ENCODE results near the gene UBE2G1. TPM values are rescaled to one million over a fixed set of nuclear protein-coding genes. Genes with fewer than 3 reads are reported as not detected.

Gene UBE2G1
- total RNA-seq, 2 donors from 2014 or later: 26.7 to 29.3 TPM

GRCh38 chr17:4229627-4230541, 136.6 kb downstream of the UBE2G1 start:
- intact Hi-C loops (cut with DNase I): no loop called here
- peaks cover 19% of the 10 kb centered on the region for H3K4me1 ChIP-seq

DNA sequence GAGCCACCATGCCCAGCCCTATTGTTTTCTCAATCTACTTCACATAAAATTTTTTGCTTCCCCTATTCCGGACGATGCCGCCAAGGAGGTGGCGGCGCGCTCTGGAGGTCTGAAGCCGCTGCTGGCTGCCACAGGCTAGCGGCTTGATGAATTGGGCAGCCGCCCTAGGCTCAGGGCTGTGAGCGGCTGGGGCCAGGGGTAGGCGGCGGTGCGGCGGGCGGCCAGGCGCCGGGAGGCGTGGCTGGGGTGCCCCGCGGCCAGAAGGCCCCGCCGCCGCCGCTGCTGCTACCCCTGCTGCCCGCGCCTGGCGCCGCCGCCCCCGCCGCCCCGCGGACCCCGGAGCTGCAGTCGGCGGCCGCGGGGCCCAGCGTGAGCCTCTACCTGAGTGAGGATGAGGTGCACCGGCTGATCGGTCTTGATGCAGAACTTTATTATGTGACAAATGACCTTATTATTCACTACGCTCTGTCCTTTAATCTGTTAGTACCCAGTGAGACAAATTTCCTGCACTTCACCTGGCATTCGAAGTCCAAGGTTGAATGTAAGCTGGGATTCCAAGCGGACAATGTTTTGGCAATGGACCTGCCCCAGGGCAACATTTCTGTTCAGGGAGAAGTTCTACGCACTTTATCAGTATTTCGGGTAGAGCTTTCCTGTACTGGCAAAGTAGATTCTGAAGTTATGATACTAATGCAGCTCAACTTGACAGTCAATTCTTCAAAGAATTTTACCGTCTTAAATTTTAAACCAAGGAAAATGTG, 144.4 kb downstream of the UBE2G1 start:
- Histone ChIP-seq H3K27ac (no peak overlapping the region), H3K4me3 (no peak overlapping the region), H3K27me3 (no peaks in the 10 kb centered on the region), H3K36me3 (replicated peaks in 1 of 2; ENCODE audit: insufficient read depth in 1 of 2, low read depth in 2 of 2) (no peaks in the 10 kb centered on the region), H3K9me3 (no peaks in the 10 kb centered on the region), H3K4me1 (no peaks in the 10 kb centered on the region)
- ATAC-seq (peak; percentile 9), DNase-seq (peak in 1 of 4 donors; percentile 21)
- intact Hi-C loops (cut with DNase I): no loop called here
- TF ChIP-seq CTCF (IDR thresholded peaks at IDR 0.05) (no peak), POLR2A (IDR thresholded peaks at IDR 0.05) (no peak)
- WGBS, 2 donors: 67 to 84% methylated on average over 17 to 27 of the region's 47 CpGs

More at GRCh38 chr17:4229627-4230541, 136.6 kb downstream of the UBE2G1 start:
- Histone ChIP-seq H3K4me3 (no peak overlapping the region), H3K27me3 (no peaks in the 10 kb centered on the region), H3K9me3 (no peaks in the 10 kb centered on the region), H3K36me3 (replicated peaks in 1 of 2; ENCODE audit: insufficient read depth in 1 of 2, low read depth in 2 of 2) (peaks cover 3% of the 10 kb centered on the region in 2 donors), H3K27ac (peak overlapping the region; percentile 21 to 70 (median 48))
- WGBS, 2 donors: 74 to 75% methylated on average over 8 of the region's 8 CpGs
- ATAC-seq: peak; percentile 95
- TF ChIP-seq CTCF (IDR thresholded peaks at IDR 0.05) (no peak), POLR2A (IDR thresholded peaks at IDR 0.05) (no peak)
- DNase-seq: peak; percentile 21 to 67 (median 44)

GRCh38 chr17:4221163-4221562, 145.3 kb downstream of the UBE2G1 start:
- no peak for DNase-seq
- H3K4me1 ChIP-seq: no peaks in the 10 kb centered on the region
- no peak overlapping the region for H3K4me3 ChIP-seq
- TF ChIP-seq POLR2A (IDR thresholded peaks at IDR 0.05) (no peak), CTCF (IDR thresholded peaks at IDR 0.05) (no peak)
- intact Hi-C loops (cut with DNase I): no loop called here
- no peak for ATAC-seq
- H3K27me3 ChIP-seq: no peaks in the 10 kb centered on the region
- WGBS, 2 donors: 58 to 63% methylated on average over 4 of the region's 4 CpGs
- H3K27ac ChIP-seq: no peak overlapping the region
- H3K9me3 ChIP-seq: no peaks in the 10 kb centered on the region
- no peaks in the 10 kb centered on the region for H3K36me3 ChIP-seq (replicated peaks in 1 of 2; ENCODE audit: insufficient read depth in 1 of 2, low read depth in 2 of 2)

DNA sequence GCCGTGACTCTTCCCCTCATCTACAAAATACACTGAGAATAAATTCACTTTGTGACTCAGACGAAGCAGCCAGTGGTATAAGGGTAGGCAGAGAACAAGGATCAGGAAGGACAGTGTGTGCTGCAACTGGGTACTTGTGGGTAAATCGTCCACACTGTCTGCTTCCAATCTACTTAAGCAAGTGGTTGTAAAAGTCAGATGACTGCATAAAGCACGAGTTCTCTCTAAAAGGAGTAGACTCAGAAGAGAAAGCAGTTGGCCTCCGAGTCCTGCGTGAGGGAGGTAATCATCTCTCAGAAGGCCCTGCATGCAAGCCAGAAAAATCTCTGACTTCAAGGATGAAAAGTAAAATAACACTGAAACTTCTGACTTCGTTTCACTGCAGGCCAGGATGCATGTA, 145.8 kb downstream of the UBE2G1 start:
- Histone ChIP-seq H3K36me3 (replicated peaks in 1 of 2; ENCODE audit: insufficient read depth in 1 of 2, low read depth in 2 of 2) (peaks cover 0 to 2% of the 10 kb centered on the region in 2 donors), H3K4me1 (no peaks in the 10 kb centered on the region), H3K27me3 (no peaks in the 10 kb centered on the region), H3K27ac (no peak overlapping the region), H3K9me3 (no peaks in the 10 kb centered on the region), H3K4me3 (no peak overlapping the region)
- DNase-seq (no peak), ATAC-seq (no peak)
- no peak for TF ChIP-seq POLR2A (IDR thresholded peaks at IDR 0.05)
- no peak for TF ChIP-seq CTCF (IDR thresholded peaks at IDR 0.05)
- WGBS, 2 donors: 75 to 78% methylated on average over 7 of the region's 7 CpGs
- intact Hi-C loops (cut with DNase I): no loop called here

Small RNA genes lying within 50 kb of the gene (small RNA-seq; reads per million reads assigned to genes)
- not detected for gene RN7SL774P

Other genes with a start within 250 kb of the UBE2G1 start
- 10 to 100 TPM; 47.2 to 96.2 TPM for gene ZZEF1, start 223.6 kb downstream of the UBE2G1 start, total RNA-seq
- gene CYB5D2, start 223.5 kb downstream of the UBE2G1 start, total RNA-seq: 10 to 100 TPM; 23.1 to 24.1 TPM
- gene ANKFY1, start 102.7 kb downstream of the UBE2G1 start, total RNA-seq: 10 to 100 TPM; 17.9 to 40.5 TPM
- not detected for gene SPNS3, start 67.3 kb upstream of the UBE2G1 start, total RNA-seq
- 10 to 100 TPM; 19.2 to 58.0 TPM for gene SPNS2, start 132.2 kb upstream of the UBE2G1 start, total RNA-seq
- 100 to 1,000 TPM in 1 of 2 donors, 10 to 100 TPM in 1; 37.9 to 105 TPM for gene MYBBP1A, start 188.7 kb upstream of the UBE2G1 start, total RNA-seq
- gene GGT6, start 193.9 kb upstream of the UBE2G1 start, total RNA-seq: 10 to 100 TPM; 29.3 to 85.7 TPM
- under 1 TPM; 0.33 to 0.78 TPM for gene SMTNL2, start 217.9 kb upstream of the UBE2G1 start, total RNA-seq

Data from body of pancreas (tissue), 4 donors.